Lower leg skin (tissue), 4 donors: ENCODE data around the gene CTBP2. TPM values are rescaled to one million over a fixed set of nuclear protein-coding genes. Genes with fewer than 3 reads are reported as not detected.

ENCODE experiments used
- DNase-seq, 2 donors: peaks; one replicate each; pipeline ENCODE4 v3.0.0-alpha.2; 2019; ENCODE audit warnings: low spot score in 2 of 2
- H3K4me3 ChIP-seq: fragments of 200-600 bp; sonication (generic); 2 replicates; pipeline ENCODE4 v1.5.1; 2017; ENCODE audit warnings: mild to moderate bottlenecking, low read depth; ENCODE audit not compliant: poor library complexity, severe bottlenecking
- POLR2A ChIP-seq, 2 donors: fragments of 450-650 bp; IDR thresholded peaks; one replicate each; pipeline ENCODE4 v1.6.1; 2016 to 2017; ENCODE audit warnings: antibody characterized with exemption in 2 of 2, mild to moderate bottlenecking in 1 of 2, moderate library complexity in 1 of 2
- WGBS, 2 donors: methylation state at CpG; one replicate each; pipeline ENCODE4 v1.1.5; 2018; 5-methylcytosine and 5-hydroxymethylcytosine counted together
- intact Hi-C: fragments of 100-400 bp; cut with DNase I; formaldehyde crosslinking; loops from one replicate; pipeline ENCODE4 v1.15.0; 2023; ENCODE audit warnings: low total_unique reads
- total RNA-seq, 4 donors: library from RNA; depleted of rRNA; stranded (reverse); fragments of >200 nt; gene quantifications; one replicate each; pipeline ENCODE4 v1.1.0, GENCODE V29; 2016
- TF ChIP-seq, protein P1 (sequence below), 3 donors: fragments of 450-650 bp; IDR thresholded peaks; one replicate each; pipeline ENCODE4 v1.5.1; 2016; ENCODE audit warnings: antibody characterized with exemption in 3 of 3, mild to moderate bottlenecking in 3 of 3, moderate library complexity in 2 of 3

The CTBP2 gene
- total RNA-seq, 4 donors from 2014 or later = 30.3 to 39.5 (median 32.2) TPM

DNA sequence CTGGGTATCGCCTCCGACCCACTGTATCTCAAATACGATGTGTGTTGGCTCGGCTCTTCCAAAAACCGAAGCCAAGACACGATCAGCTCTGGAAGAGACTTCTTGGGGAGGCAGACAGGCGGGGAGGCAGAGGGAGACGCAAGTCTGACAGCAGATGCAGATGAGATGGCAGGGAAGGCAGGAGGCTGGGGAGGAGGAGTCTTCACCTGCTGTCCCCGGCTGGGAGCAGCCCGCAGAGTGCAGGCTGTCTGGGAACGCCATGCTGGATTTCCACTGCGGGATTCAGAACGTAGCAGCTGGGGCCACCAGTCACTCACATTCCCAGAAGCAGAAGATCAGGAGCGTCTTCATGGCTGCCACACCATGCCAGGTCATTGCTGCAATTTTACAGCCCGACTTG, 29.4 kb downstream of the CTBP2 start:
- TF ChIP-seq, protein P1, sequence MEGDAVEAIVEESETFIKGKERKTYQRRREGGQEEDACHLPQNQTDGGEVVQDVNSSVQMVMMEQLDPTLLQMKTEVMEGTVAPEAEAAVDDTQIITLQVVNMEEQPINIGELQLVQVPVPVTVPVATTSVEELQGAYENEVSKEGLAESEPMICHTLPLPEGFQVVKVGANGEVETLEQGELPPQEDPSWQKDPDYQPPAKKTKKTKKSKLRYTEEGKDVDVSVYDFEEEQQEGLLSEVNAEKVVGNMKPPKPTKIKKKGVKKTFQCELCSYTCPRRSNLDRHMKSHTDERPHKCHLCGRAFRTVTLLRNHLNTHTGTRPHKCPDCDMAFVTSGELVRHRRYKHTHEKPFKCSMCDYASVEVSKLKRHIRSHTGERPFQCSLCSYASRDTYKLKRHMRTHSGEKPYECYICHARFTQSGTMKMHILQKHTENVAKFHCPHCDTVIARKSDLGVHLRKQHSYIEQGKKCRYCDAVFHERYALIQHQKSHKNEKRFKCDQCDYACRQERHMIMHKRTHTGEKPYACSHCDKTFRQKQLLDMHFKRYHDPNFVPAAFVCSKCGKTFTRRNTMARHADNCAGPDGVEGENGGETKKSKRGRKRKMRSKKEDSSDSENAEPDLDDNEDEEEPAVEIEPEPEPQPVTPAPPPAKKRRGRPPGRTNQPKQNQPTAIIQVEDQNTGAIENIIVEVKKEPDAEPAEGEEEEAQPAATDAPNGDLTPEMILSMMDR (IDR thresholded peaks at IDR 0.05) = no peak
- TF ChIP-seq POLR2A (IDR thresholded peaks at IDR 0.05) = no peak

DNA sequence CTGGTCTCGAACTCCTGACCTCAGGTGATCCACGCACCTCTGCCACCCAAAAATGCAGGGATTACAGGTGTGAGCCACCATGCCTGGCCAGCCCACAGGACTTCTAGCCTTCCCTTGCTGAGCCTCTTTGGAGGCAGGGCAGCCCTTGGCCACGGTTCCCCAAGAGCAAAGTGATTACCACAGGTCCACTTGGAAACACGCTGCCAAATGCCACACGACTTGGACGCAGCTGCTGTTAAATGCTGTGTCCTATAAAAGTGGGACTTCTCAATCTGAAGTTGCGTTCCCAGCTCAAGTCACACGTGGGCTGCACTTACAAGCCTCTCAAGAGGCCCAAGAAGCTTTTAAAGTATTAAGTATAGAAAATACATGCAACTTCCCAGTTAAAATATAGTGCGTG, 30.1 kb downstream of the CTBP2 start:
- 94 to 95% methylated on average over 9 of the region's 9 CpGs for WGBS, 2 donors
- intact Hi-C loops = no loop called here
- TF ChIP-seq, protein P1 (IDR thresholded peaks at IDR 0.05) = no peak
- no peak for TF ChIP-seq POLR2A (IDR thresholded peaks at IDR 0.05)
- no peak for DNase-seq
- H3K4me3 ChIP-seq = no peak overlapping the region

More for the DNA sequence above, 29.4 kb downstream of the CTBP2 start:
- WGBS, 2 donors = 93 to 95% methylated on average over 15 of the region's 15 CpGs
- no peak for DNase-seq
- intact Hi-C loops = no loop called here
- no peak overlapping the region for H3K4me3 ChIP-seq

DNA sequence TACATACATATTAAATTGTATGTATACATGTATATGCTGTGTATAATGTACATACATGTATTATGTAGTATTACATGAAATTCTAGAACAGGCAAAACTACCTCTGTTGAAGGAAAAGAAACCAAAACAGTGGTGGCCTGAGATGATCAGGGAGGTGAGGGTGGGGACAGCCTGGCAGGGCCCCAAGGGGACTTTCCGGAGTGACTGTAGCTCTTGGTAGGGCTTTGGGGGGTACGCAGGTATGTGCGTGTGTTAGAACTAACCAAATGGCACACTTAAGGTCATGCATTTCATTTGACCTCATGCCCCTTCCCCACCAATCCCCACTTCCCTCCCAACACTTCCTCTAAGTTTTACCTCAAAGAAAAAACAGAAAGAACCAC, 31.3 kb downstream of the CTBP2 start:
- DNase-seq = no peak
- no peak overlapping the region for H3K4me3 ChIP-seq
- TF ChIP-seq, protein P1 (IDR thresholded peaks at IDR 0.05) = no peak
- TF ChIP-seq POLR2A (IDR thresholded peaks at IDR 0.05) = no peak
- WGBS, 2 donors = 78 to 81% methylated on average over 3 of the region's 3 CpGs
- intact Hi-C loops = no loop called here

DNA sequence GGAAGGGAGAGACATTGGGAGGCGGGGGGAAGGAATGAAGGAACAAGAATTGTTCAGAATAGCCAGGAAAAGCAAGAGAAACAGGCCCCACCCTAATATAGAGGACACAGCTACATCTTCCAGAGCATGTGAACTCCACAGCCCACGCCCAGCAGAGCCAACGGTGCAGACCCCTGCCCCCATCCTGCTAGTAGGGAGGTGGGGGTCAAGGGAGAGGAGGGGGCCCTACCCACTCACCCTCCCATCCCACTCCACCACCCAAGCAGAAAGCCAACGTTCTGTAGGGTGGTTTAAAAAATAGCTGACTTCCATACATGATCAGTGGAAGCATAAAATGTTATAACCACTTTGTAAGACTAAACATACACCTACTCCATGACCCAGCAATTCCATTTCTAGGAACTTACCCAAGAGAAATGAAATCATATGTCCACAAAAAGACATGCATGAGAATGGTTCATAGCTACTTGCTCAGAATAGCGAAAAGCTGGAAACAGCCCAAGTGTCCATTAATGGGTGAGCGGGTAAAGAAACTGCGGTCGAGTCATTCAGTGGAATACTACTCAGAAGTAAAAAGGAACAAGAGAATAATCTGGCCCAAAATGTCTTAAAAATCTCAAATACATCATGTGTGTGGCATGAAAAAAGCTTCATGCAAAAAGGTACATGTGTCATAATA, 31.8 kb downstream of the CTBP2 start:
- no peak for TF ChIP-seq POLR2A (IDR thresholded peaks at IDR 0.05)
- TF ChIP-seq, protein P1 (IDR thresholded peaks at IDR 0.05) = no peak
- H3K4me3 ChIP-seq = no peak overlapping the region
- no peak for DNase-seq
- intact Hi-C loops = no loop called here
- 85 to 89% methylated on average over 8 of the region's 8 CpGs for WGBS, 2 donors

DNA sequence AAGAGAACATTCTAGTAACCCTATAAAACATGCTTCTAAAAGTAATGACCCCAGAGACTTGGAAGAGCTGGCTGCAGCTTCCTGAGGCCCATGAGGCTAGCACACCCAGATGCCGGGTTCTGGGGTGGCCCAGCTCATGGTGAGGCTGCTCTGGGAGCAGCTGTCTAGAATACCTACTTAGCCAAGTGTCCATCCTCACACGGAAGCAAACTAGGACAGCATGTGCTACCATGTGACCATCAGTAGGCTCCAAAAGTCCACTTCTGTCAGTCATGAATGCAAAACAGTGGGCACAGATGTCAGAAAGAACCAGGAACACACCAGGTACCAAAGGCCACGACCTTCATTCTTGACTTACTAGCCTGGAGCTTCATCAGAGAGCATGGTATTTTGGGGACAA, 32.4 kb downstream of the CTBP2 start:
- intact Hi-C loops = no loop called here
- H3K4me3 ChIP-seq = no peak overlapping the region
- WGBS, 2 donors = 77 to 87% methylated on average over 3 of the region's 3 CpGs
- TF ChIP-seq, protein P1 (IDR thresholded peaks at IDR 0.05) = no peak
- DNase-seq = no peak

DNA sequence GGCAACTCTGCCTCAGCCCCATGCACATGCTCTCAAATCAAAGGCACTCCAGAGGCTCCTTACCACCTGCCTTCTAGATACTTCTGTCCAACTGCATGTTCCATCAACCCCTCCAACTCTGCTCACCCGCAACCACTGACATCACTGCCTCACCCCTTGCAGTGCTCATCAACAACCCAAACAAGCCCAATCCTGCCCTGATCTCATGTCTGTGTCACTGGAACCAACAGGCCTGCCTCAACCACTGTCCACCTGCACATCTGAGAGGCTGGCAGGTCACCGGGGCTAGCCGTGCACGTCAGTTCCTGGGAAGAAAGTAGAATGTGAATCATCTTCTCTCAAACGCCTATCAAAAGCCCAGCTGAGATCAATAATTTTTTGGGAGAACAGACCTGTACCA, 33.3 kb downstream of the CTBP2 start:
- DNase-seq = no peak
- TF ChIP-seq POLR2A (IDR thresholded peaks at IDR 0.05) = no peak
- TF ChIP-seq, protein P1 (IDR thresholded peaks at IDR 0.05) = no peak
- 71 to 73% methylated on average over 5 of the region's 5 CpGs for WGBS, 2 donors
- intact Hi-C loops = no loop called here
- no peak overlapping the region for H3K4me3 ChIP-seq
